Activated CD8-positive, alpha-beta T cell treated with anti-CD3 and anti-CD28 coated beads for 36 hours (primary cell): ENCODE results near the gene FBXL16. TPM values are rescaled to one million over a fixed set of nuclear protein-coding genes. Genes with fewer than 3 reads are reported as not detected.
A peak's percentile ranks its signal among the peaks of the same experiment; 100 is the strongest.

Experiments
- ATAC-seq: fragments of 200-7000 bp; cut with Tn5 transposase; one replicate; pipeline ENCODE4 v1.10.0; 2021; ENCODE audit warnings: mild to moderate bottlenecking, moderate library complexity
- CTCF ChIA-PET: fragments of 350-600 bp; sonication (Branson Sonifier 250); formaldehyde crosslinking; loops from one replicate; lab custom pipeline; 2021; ENCODE audit warnings: antibody characterized with exemption; lab: Charles Lee
- POLR2A ChIA-PET: fragments of 350-600 bp; sonication (Branson Sonifier 250); formaldehyde crosslinking; loops from one replicate; lab custom pipeline; 2021; ENCODE audit warnings: antibody characterized with exemption; lab: Charles Lee
- DNase-seq: peaks from one replicate; pipeline ENCODE4 v3.0.0-alpha.2; 2020
- H3K27ac Mint-ChIP-seq: one replicate; pipeline ENCODE4 v1.8.0; 2021; ENCODE audit warnings: mild to moderate bottlenecking, mixed read lengths
- H3K27me3 Mint-ChIP-seq: one replicate; pipeline ENCODE4 v1.8.0; 2021; ENCODE audit warnings: mixed read lengths
- H3K36me3 Mint-ChIP-seq: one replicate; pipeline ENCODE4 v1.8.0; 2021; ENCODE audit warnings: low read depth, mixed read lengths
- H3K4me1 Mint-ChIP-seq: one replicate; pipeline ENCODE4 v1.8.0; 2021; ENCODE audit warnings: low read depth, mixed read lengths
- H3K4me3 Mint-ChIP-seq: one replicate; pipeline ENCODE4 v1.8.0; 2021; ENCODE audit warnings: mild to moderate bottlenecking, moderate library complexity, mixed read lengths
- H3K9me3 Mint-ChIP-seq: one replicate; pipeline ENCODE4 v1.8.0; 2021; ENCODE audit warnings: mixed read lengths
- intact Hi-C: fragments of 100-400 bp; cut with micrococcal nuclease; formaldehyde crosslinking; loops from one replicate; pipeline ENCODE4 v1.10.0; 2022
- total RNA-seq, 2 experiments: library from RNA; stranded (reverse); gene quantifications; one replicate each; pipeline ENCODE4 v1.2.3, GENCODE V29; 2021
- TF ChIP-seq, protein P1 (sequence below): fragments of 200-600 bp; IDR thresholded peaks from one replicate; pipeline ENCODE4 v1.8.0; 2022; ENCODE audit warnings: antibody characterized with exemption, mild to moderate bottlenecking

Gene FBXL16
- total RNA-seq, 2 experiments from 2014 or later = 5.9 to 8.0 TPM

DNA sequence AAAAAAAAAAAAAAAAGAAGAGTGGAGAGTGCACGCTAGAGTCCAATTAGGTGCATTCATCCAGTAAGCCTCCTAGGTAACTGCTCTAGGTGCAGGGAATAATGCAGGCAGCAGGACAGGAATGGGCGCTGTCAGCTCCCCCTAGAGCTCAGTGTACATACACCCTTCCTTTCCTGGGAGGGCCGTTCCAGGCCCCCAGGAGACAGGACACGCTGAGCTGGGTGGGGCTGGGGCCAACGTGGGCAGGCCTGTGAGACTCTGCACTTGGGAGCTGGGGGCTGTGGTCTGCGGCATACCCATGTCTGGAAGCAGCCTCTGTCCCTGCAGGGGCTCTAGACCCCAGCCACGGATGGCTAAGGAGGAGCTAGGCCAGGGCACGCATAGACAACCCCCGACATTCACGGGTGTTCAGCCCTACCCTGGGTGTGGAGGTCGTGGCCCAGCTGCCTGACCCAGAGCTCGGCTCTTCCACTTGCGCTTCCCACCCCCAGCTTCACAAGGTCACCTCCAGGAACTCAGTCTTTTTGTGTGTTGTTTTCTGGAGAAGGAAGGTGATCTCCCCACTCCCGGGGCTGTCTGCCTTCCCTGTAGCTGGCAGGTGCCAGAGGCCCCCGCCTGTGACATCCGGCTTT, 14.3 kb upstream of the FBXL16 start:
- no peaks in the 10 kb centered on the region for H3K9me3 Mint-ChIP-seq
- intact Hi-C loops = no loop called here
- peak; percentile 14 for ATAC-seq
- TF ChIP-seq, protein P1, sequence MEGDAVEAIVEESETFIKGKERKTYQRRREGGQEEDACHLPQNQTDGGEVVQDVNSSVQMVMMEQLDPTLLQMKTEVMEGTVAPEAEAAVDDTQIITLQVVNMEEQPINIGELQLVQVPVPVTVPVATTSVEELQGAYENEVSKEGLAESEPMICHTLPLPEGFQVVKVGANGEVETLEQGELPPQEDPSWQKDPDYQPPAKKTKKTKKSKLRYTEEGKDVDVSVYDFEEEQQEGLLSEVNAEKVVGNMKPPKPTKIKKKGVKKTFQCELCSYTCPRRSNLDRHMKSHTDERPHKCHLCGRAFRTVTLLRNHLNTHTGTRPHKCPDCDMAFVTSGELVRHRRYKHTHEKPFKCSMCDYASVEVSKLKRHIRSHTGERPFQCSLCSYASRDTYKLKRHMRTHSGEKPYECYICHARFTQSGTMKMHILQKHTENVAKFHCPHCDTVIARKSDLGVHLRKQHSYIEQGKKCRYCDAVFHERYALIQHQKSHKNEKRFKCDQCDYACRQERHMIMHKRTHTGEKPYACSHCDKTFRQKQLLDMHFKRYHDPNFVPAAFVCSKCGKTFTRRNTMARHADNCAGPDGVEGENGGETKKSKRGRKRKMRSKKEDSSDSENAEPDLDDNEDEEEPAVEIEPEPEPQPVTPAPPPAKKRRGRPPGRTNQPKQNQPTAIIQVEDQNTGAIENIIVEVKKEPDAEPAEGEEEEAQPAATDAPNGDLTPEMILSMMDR = no peak
- CTCF ChIA-PET = interaction anchor here (0.7 to 19.6 kb wide), 14 partner anchors 8 to 338 kb away, joined by 3 to 207 read pairs (median 4); partner anchors contain the start of genes CHTF18, CIAO3, METRN and STUB1
- H3K4me1 Mint-ChIP-seq = peaks cover 28% of the 10 kb centered on the region
- POLR2A ChIA-PET = interaction anchor here (0.6 to 8.1 kb wide), 11 partner anchors 8 to 263 kb away, joined by 3 to 84 read pairs (median 4); partner anchors contain the start of genes CIAO3, HAGHL and WDR24
- peak overlapping the region; percentile 78 for H3K4me3 Mint-ChIP-seq
- H3K36me3 Mint-ChIP-seq = no peaks in the 10 kb centered on the region
- H3K27ac Mint-ChIP-seq = peak overlapping the region; percentile 78
- DNase-seq = peak; percentile 42
- no peaks in the 10 kb centered on the region for H3K27me3 Mint-ChIP-seq

DNA sequence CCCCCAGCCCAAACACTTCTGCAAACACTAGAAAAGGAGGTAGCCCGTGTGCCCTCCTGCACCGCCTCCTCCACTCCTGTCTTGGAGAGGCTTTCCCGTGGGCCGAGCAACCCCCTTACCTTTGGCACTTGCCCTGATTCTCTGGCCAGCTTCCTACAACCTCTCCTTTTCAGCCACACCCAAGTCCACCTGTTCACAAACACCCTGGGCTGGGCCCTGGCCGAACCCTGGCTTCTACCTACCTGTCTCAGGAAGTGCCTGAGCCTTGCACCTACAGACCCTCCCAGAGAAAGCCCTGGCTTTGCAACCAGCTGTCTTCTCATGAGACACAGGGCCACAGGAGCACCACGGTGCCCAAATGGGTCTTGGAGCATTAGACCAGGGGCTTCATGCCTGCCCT, 13.3 kb upstream of the FBXL16 start:
- ATAC-seq = no peak
- intact Hi-C loops = no loop called here
- ChIA-PET CTCF (interaction anchor here (1.1 kb wide), 1 partner anchor 339 kb away, joined by 4 read pairs; no protein-coding TSS in a partner anchor), POLR2A (interaction anchor here (0.7 to 8.1 kb wide), 3 partner anchors 9 to 23 kb away, joined by 3 to 84 read pairs (median 13); partner anchors contain the start of genes CIAO3 and HAGHL)
- TF ChIP-seq, protein P1 = no peak
- peaks cover 28% of the 10 kb centered on the region for H3K4me1 Mint-ChIP-seq
- no peaks in the 10 kb centered on the region for H3K9me3 Mint-ChIP-seq
- peaks cover 2% of the 10 kb centered on the region for H3K27me3 Mint-ChIP-seq
- peak overlapping the region; percentile 72 for H3K27ac Mint-ChIP-seq
- no peak for DNase-seq
- H3K4me3 Mint-ChIP-seq = peak overlapping the region; percentile 78
- H3K36me3 Mint-ChIP-seq = no peaks in the 10 kb centered on the region

DNA sequence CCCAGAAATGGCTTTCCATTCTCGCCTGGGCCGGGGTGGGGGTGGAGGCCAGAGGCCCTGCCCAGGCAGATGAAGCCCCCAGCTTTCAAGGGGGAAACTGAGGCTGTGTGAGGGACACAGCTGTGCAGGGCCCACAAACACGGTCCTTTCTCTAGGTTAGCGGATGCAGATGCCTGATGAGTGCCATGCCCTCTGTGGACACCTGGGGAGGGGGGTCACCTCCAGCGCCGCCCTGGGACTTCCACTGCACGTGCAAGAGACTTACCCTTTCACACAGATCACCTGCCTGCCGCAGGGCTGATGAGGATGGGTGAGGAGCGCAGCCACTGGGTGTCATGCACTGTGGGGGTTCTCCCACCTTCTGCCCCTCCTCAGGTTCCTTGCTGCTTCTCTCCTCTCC, 12.8 kb upstream of the FBXL16 start:
- peaks cover 28% of the 10 kb centered on the region for H3K4me1 Mint-ChIP-seq
- H3K4me3 Mint-ChIP-seq = peak overlapping the region; percentile 10
- POLR2A ChIA-PET = interaction anchor here (2.9 to 8.1 kb wide), 2 partner anchors 10 to 20 kb away, joined by 13 to 84 read pairs; partner anchors contain the start of genes CIAO3 and HAGHL
- no peak overlapping the region for H3K27ac Mint-ChIP-seq
- CTCF ChIA-PET = no interaction called here
- peaks cover 3% of the 10 kb centered on the region for H3K27me3 Mint-ChIP-seq
- TF ChIP-seq, protein P1 = no peak
- no peak for ATAC-seq
- DNase-seq = no peak
- no peaks in the 10 kb centered on the region for H3K36me3 Mint-ChIP-seq
- H3K9me3 Mint-ChIP-seq = no peaks in the 10 kb centered on the region
- intact Hi-C loops = no loop called here

DNA sequence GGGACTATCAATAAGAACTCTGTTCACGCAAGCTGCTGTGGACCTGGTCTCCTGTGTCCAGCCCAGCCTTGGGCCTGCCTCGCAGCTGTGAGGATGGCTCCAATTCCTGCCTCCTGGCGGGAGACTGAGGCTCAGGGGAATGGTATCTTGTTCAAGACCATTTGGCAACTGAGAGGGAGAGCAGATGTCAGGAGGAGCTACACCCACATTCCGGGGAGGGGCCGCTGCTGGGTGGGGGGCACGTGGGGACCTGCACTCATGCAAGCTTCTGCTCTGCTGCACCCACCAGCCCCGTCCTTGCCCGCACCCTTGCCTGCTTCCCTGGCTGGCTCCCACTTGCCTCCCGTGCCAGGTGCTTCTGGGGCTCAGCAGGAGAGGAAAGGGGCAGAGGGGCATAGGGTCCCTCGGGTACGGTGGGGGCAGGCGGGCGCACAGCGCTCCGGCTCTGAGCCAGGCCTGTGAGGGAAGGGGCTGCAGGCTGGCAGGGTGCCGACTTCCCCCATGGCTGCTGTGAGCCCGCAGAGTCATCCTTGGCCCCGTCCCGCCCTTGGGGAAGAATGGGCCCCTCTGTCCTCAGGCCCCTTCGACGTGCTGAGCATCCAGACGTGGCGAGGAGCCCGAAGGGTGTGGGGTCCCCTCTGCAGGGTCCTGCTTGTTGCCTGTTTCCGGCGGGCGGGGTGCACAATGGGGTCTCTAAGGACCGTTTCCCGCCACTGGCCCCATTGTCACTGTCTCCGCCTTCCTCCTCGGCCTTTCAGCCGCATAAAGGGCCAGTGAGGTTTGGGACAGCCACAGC, 12.0 kb upstream of the FBXL16 start:
- intact Hi-C loops = no loop called here
- Mint-ChIP-seq H3K27me3 (peaks cover 6% of the 10 kb centered on the region), H3K4me3 (no peak overlapping the region), H3K4me1 (peaks cover 26% of the 10 kb centered on the region), H3K9me3 (no peaks in the 10 kb centered on the region), H3K27ac (no peak overlapping the region), H3K36me3 (no peaks in the 10 kb centered on the region)
- no peak for DNase-seq
- TF ChIP-seq, protein P1 = no peak
- POLR2A ChIA-PET = interaction anchor here (1.4 to 2.4 kb wide), 2 partner anchors 17 to 22 kb away, joined by 7 to 11 read pairs; no protein-coding TSS in a partner anchor
- CTCF ChIA-PET = interaction anchor here (8.1 to 11.9 kb wide), 2 partner anchors 12 to 68 kb away, joined by 149 to 207 read pairs; partner anchors contain the start of genes ANTKMT, CCDC78, CHTF18 and HAGHL
- ATAC-seq = no peak
